SK-N-SH (cell line): ENCODE results near the gene IL17REL. TPM values are rescaled to one million over a fixed set of nuclear protein-coding genes. Genes with fewer than 3 reads are reported as not detected.

ENCODE experiments used
- CTCF ChIA-PET: fragments of 300-600, 350-600 bp; formaldehyde crosslinking; extraction: SDS; loops from one replicate; lab custom pipeline; 2021; lab: Yijun Ruan, JAX
- POLR2A ChIA-PET: fragments of 350-600 bp; sonication (Branson Sonifier 250); formaldehyde crosslinking; extraction: SDS; loops from one replicate; lab custom pipeline; 2020; ENCODE audit warnings: antibody characterized with exemption, inconsistent platforms; lab: Yijun Ruan, JAX
- DNase-seq: peaks from one replicate; pipeline ENCODE4 v3.0.0; 2012
- H2AFZ ChIP-seq: fragments of 200-600 bp; sonication (generic); 2 replicates; pipeline ENCODE4 v1.8.1; 2016; ENCODE audit warnings: antibody characterized with exemption, mild to moderate bottlenecking, low read depth
- H3F3A ChIP-seq: fragments of 200-600 bp; sonication (generic); replicated peaks from 2 replicates; pipeline ENCODE3; 2016; ENCODE audit warnings: antibody characterized with exemption, mild to moderate bottlenecking; ENCODE audit not compliant: insufficient read depth
- H3K27ac ChIP-seq, 2 experiments: fragments of 200-500 bp in 1 of 2; fragments of 200-600 bp in 1 of 2; sonication (Bioruptor generic) in 1 of 2; sonication (generic), shearing (Covaris generic) in 1 of 2; 2 replicates each; pipeline versions ENCODE4 v1.5.1 to v1.6.1; 2014 to 2016; ENCODE audit warnings: low read depth in 2 of 2, inconsistent platforms in 1 of 2, low read length in 1 of 2, mild to moderate bottlenecking in 1 of 2, mixed read lengths in 1 of 2
- H3K27me3 ChIP-seq: fragments of 200-600 bp; sonication (generic), shearing (Covaris generic); 2 replicates; pipeline ENCODE4 v1.6.1; 2016; ENCODE audit warnings: mixed run types; ENCODE audit not compliant: insufficient read depth
- H3K36me3 ChIP-seq, 2 experiments: fragments of 200-500 bp in 1 of 2; fragments of 200-600 bp in 1 of 2; sonication (Bioruptor generic) in 1 of 2; sonication (generic) in 1 of 2; replicated peaks in 1 of 2; 2 replicates each; pipeline versions ENCODE3 to v1.5.1; 2014 to 2016; ENCODE audit warnings: low read length in 1 of 2, mild to moderate bottlenecking in 1 of 2; ENCODE audit not compliant: insufficient read depth in 2 of 2, control insufficient read depth in 1 of 2
- H3K4me1 ChIP-seq, 2 experiments: fragments of 200-500 bp in 1 of 2; fragments of 200-600 bp in 1 of 2; sonication (Bioruptor generic) in 1 of 2; sonication (generic), shearing (Covaris generic) in 1 of 2; 2 replicates each; pipeline versions ENCODE4 v1.5.1 to v1.6.1; 2014 to 2016; ENCODE audit warnings: low read depth in 1 of 2, low read length in 1 of 2, mixed run types in 1 of 2; ENCODE audit not compliant: insufficient read depth in 2 of 2, control insufficient read depth in 1 of 2
- H3K4me2 ChIP-seq: fragments of 200-600 bp; sonication (generic), shearing (Covaris generic); 2 replicates; pipeline ENCODE4 v1.6.1; 2017; ENCODE audit warnings: mixed run types
- H3K4me3 ChIP-seq, 2 experiments: fragments of 200-500 bp in 1 of 2; fragments of 200-600 bp in 1 of 2; sonication (Bioruptor generic) in 1 of 2; sonication (generic), shearing (Covaris generic) in 1 of 2; 2 replicates each; pipeline versions ENCODE4 v1.5.1 to v1.8.1; 2014 to 2016; ENCODE audit warnings: low read depth in 2 of 2, inconsistent platforms in 1 of 2, low read length in 1 of 2, mild to moderate bottlenecking in 1 of 2, mixed read lengths in 1 of 2, moderate library complexity in 1 of 2
- H3K79me2 ChIP-seq: fragments of 200-600 bp; sonication (generic); 2 replicates; pipeline ENCODE4 v1.8.1; 2017; ENCODE audit warnings: mild to moderate bottlenecking; ENCODE audit not compliant: insufficient read depth
- H3K9ac ChIP-seq: fragments of 200-600 bp; sonication (generic); 2 replicates; pipeline ENCODE4 v1.6.1; 2017; ENCODE audit warnings: mixed run types
- H3K9me2 ChIP-seq: fragments of 200-600 bp; sonication (generic); 2 replicates; pipeline ENCODE4 v1.6.1; 2017; ENCODE audit warnings: mixed run types
- H3K9me3 ChIP-seq: fragments of 200-600 bp; sonication (generic); 2 replicates; pipeline ENCODE4 v1.6.1; 2017; ENCODE audit warnings: mixed run types, mild to moderate bottlenecking, moderate library complexity
- H4K20me1 ChIP-seq: fragments of 200-600 bp; sonication (generic); 2 replicates; pipeline ENCODE4 v1.6.1; 2017; ENCODE audit warnings: mild to moderate bottlenecking, mixed run types; ENCODE audit not compliant: insufficient read depth
- FOXM1 ChIP-seq: IDR thresholded peaks from 2 replicates; pipeline ENCODE4 v1.4.0; 2012; ENCODE audit warnings: low read depth, mild to moderate bottlenecking
- NRF1 ChIP-seq: IDR thresholded peaks from 2 replicates; pipeline ENCODE4 v1.6.1; 2012; ENCODE audit warnings: low read depth, mild to moderate bottlenecking, low read length
- POLR2AphosphoS5 ChIP-seq: IDR thresholded peaks from 2 replicates; pipeline ENCODE4 v1.6.1; 2012; ENCODE audit warnings: low read depth, low read length
- RCOR1 ChIP-seq: fragments of 150-350 bp; IDR thresholded peaks from 2 replicates; pipeline ENCODE4 v1.6.1; 2017; ENCODE audit warnings: antibody characterized with exemption, low read length
- SIN3A ChIP-seq: IDR thresholded peaks from 2 replicates; pipeline ENCODE4 v1.6.1; 2012; ENCODE audit warnings: low read depth, mild to moderate bottlenecking, low read length, moderate library complexity, borderline replicate concordance
- TCF12 ChIP-seq: IDR thresholded peaks from 2 replicates; pipeline ENCODE4 v1.4.0; 2012
- WGBS: methylation state at CpG from one replicate; pipeline ENCODE4 v1.1.6; 2017; ENCODE audit warnings: low lambda C conversion rate; 5-methylcytosine and 5-hydroxymethylcytosine counted together
- polyA plus RNA-seq, 3 experiments: library from polyadenylated mRNA; depleted of rRNA; stranded (reverse); fragments of >200 nt; gene quantifications; 2 replicates each; pipeline ENCODE4 v1.2.3, GENCODE V29; 2012
- TF ChIP-seq, protein P1 (sequence below): IDR thresholded peaks from 2 replicates; pipeline ENCODE4 v1.4.0; 2012; ENCODE audit warnings: low read depth, borderline replicate concordance
- TF ChIP-seq, protein P2 (sequence below): fragments of 150-350 bp; IDR thresholded peaks from 2 replicates; pipeline ENCODE4 v1.6.1; 2016; ENCODE audit warnings: mild to moderate bottlenecking, low read depth, low read length
- TF ChIP-seq, protein P3 (sequence below): IDR thresholded peaks from 2 replicates; pipeline ENCODE4; 2012

IL17REL gene
- polyA plus RNA-seq, 1 of the 3 experiments (the other 2 are of a cell fraction) = not detected

DNA sequence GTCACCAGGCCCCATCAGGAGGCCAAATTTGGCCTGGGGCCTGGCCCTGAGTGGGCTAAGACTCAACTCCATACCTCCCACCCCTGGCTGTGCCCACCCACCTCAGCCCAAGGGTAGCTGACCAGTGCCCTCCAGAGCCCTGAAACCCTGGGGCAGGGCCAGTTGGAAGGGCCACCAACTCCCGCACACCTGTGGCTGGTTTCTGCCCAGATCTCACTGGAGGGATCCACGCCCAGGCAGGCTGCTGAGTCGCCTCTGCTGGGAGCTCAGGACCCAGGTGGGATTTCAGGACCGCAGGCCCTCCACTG, 60.9 kb downstream of the IL17REL start:
- Histone ChIP-seq H3K27me3 (no peaks in the 10 kb centered on the region), H3K9me2 (no peaks in the 10 kb centered on the region), H3K27ac (no peak overlapping the region; a peak in 1 of 4 replicates), H3K9me3 (no peaks in the 10 kb centered on the region), H3K9ac (peak overlapping the region; percentile 61; the same call in 1 of the 2 replicates), H3K79me2 (no peaks in the 10 kb centered on the region), H2AFZ (no peak overlapping the region), H3K36me3 (no peaks in the 10 kb centered on the region), H4K20me1 (no peaks in the 10 kb centered on the region), H3K4me3 (no peak overlapping the region), H3F3A (no peaks in the 10 kb centered on the region), H3K4me2 (no peak overlapping the region), H3K4me1 (peaks cover 13 to 44% of the 10 kb centered on the region in 2 experiments; a peak in 3 of 4 replicates)
- no CpG with 5 or more reads among the region's 4 CpGs for WGBS
- no peak for TF ChIP-seq FOXM1
- POLR2A ChIA-PET = no interaction called here
- no peak for DNase-seq
- CTCF ChIA-PET = interaction anchor here (0.9 to 2.1 kb wide), 3 partner anchors 30 to 78 kb away, joined by 3 to 9 read pairs (median 3); no protein-coding TSS in a partner anchor

- Histone ChIP-seq H3K9me2 (no peaks in the 10 kb centered on the region), H3F3A (peaks cover 5% of the 10 kb centered on the region), H3K4me3 (no peak overlapping the region), H2AFZ (no peak overlapping the region), H3K79me2 (no peaks in the 10 kb centered on the region), H3K9me3 (no peaks in the 10 kb centered on the region), H3K4me2 (no peak overlapping the region), H4K20me1 (no peaks in the 10 kb centered on the region), H3K4me1 (peaks cover 13 to 40% of the 10 kb centered on the region in 2 experiments; a peak in 3 of 4 replicates), H3K27me3 (no peaks in the 10 kb centered on the region), H3K9ac (no peak overlapping the region), H3K36me3 (no peaks in the 10 kb centered on the region), H3K27ac (no peak overlapping the region)
- ChIA-PET CTCF (interaction anchor here (0.9 to 2.1 kb wide), 2 partner anchors 38 to 79 kb away, joined by 3 to 9 read pairs; no protein-coding TSS in a partner anchor), POLR2A (no interaction called here)
- no peak for DNase-seq
- TF ChIP-seq NRF1 (no peak), SIN3A (no peak), POLR2AphosphoS5 (no peak), RCOR1 (no peak), TCF12 (no peak)
- TF ChIP-seq, protein P1, sequence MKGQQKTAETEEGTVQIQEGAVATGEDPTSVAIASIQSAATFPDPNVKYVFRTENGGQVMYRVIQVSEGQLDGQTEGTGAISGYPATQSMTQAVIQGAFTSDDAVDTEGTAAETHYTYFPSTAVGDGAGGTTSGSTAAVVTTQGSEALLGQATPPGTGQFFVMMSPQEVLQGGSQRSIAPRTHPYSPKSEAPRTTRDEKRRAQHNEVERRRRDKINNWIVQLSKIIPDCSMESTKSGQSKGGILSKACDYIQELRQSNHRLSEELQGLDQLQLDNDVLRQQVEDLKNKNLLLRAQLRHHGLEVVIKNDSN = no peak
- TF ChIP-seq, protein P2, sequence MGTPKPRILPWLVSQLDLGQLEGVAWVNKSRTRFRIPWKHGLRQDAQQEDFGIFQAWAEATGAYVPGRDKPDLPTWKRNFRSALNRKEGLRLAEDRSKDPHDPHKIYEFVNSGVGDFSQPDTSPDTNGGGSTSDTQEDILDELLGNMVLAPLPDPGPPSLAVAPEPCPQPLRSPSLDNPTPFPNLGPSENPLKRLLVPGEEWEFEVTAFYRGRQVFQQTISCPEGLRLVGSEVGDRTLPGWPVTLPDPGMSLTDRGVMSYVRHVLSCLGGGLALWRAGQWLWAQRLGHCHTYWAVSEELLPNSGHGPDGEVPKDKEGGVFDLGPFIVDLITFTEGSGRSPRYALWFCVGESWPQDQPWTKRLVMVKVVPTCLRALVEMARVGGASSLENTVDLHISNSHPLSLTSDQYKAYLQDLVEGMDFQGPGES = no peak
- TF ChIP-seq, protein P3, sequence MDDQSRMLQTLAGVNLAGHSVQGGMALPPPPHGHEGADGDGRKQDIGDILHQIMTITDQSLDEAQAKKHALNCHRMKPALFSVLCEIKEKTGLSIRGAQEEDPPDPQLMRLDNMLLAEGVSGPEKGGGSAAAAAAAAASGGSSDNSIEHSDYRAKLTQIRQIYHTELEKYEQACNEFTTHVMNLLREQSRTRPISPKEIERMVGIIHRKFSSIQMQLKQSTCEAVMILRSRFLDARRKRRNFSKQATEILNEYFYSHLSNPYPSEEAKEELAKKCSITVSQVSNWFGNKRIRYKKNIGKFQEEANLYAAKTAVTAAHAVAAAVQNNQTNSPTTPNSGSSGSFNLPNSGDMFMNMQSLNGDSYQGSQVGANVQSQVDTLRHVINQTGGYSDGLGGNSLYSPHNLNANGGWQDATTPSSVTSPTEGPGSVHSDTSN = no peak
- 90% methylated on average over 13 of the region's 28 CpGs for WGBS
Measured at GRCh38 chr22:49951000-49951677, 61.4 kb downstream of the IL17REL start.
